Smooth muscle cell (in vitro differentiated cells): ENCODE data around the gene ATP13A3. TPM values are rescaled to one million over a fixed set of nuclear protein-coding genes. Genes with fewer than 3 reads are reported as not detected.

Experiments used
- DNase-seq: peaks from one replicate; lab custom pipeline; 2025; ENCODE audit not compliant: unreplicated experiment; lab: John Stamatoyannopoulos, UW
- H2AFZ ChIP-seq: fragments of 200-600 bp; sonication (generic); 2 replicates; pipeline ENCODE4 v1.6.0; 2016; ENCODE audit warnings: antibody characterized with exemption, low read depth, mild to moderate bottlenecking
- H3F3A ChIP-seq: fragments of 200-600 bp; sonication (generic); 2 replicates; pipeline ENCODE4 v1.6.0; 2017; ENCODE audit warnings: antibody characterized with exemption, low read depth
- H3K27ac ChIP-seq: fragments of 200-600 bp; sonication (generic); 2 replicates; pipeline ENCODE4 v1.5.1; 2016; ENCODE audit warnings: low read depth, mild to moderate bottlenecking
- H3K27me3 ChIP-seq: fragments of 200-600 bp; sonication (generic); 2 replicates; pipeline ENCODE4 v1.6.1; 2016; ENCODE audit warnings: low read depth, mild to moderate bottlenecking
- H3K36me3 ChIP-seq: fragments of 200-600 bp; sonication (generic); 2 replicates; pipeline ENCODE4 v1.5.1; 2016; ENCODE audit warnings: low read depth
- H3K4me1 ChIP-seq: fragments of 200-600 bp; sonication (generic); 2 replicates; pipeline ENCODE4 v1.5.1; 2016; ENCODE audit warnings: low read depth
- H3K4me2 ChIP-seq: fragments of 200-600 bp; sonication (generic); 2 replicates; pipeline ENCODE4 v1.6.0; 2016; ENCODE audit warnings: mild to moderate bottlenecking
- H3K4me3 ChIP-seq: fragments of 200-600 bp; sonication (generic); 2 replicates; pipeline ENCODE4 v1.5.1; 2016; ENCODE audit warnings: mild to moderate bottlenecking
- H3K79me2 ChIP-seq: fragments of 200-600 bp; sonication (generic); 2 replicates; pipeline ENCODE4 v1.6.0; 2016; ENCODE audit warnings: low read depth, mild to moderate bottlenecking
- H3K9ac ChIP-seq: fragments of 200-600 bp; sonication (generic); 2 replicates; pipeline ENCODE4 v1.6.0; 2016; ENCODE audit warnings: low read depth
- H3K9me3 ChIP-seq: fragments of 200-600 bp; sonication (generic); replicated peaks from 2 replicates; pipeline ENCODE4 v1.5.1; 2016; ENCODE audit warnings: low read depth
- H4K20me1 ChIP-seq: fragments of 200-600 bp; sonication (generic); 2 replicates; pipeline ENCODE4 v1.6.0; 2016; ENCODE audit warnings: low read depth
- WGBS: methylation state at CpG from one replicate; pipeline ENCODE4 v1.1.7; 2016; ENCODE audit warnings: low lambda C conversion rate; 5-methylcytosine and 5-hydroxymethylcytosine counted together
- polyA plus RNA-seq: library from polyadenylated mRNA; unstranded; fragments of >200 nt; fragmentation: Nextera tagmentation; extraction: Ambion mirVana; gene quantifications from 2 replicates; pipeline ENCODE4 v1.2.1, GENCODE V29; 2016
- total RNA-seq: library from RNA; depleted of rRNA; stranded (reverse); fragments of >200 nt; gene quantifications from 2 replicates; pipeline ENCODE4 v1.2.3, GENCODE V29; 2014
- TF ChIP-seq, protein P1 (sequence below): fragments of 200-600 bp; sonication (generic); IDR thresholded peaks from 2 replicates; pipeline ENCODE4 v1.5.1; 2017; ENCODE audit warnings: borderline replicate concordance, mild to moderate bottlenecking, antibody characterized with exemption; ENCODE audit not compliant: insufficient read depth, poor library complexity, severe bottlenecking

ATP13A3 gene
- total and polyA plus RNA-seq, 2 experiments from 2014 or later: 13.5 to 65.3 TPM

DNA sequence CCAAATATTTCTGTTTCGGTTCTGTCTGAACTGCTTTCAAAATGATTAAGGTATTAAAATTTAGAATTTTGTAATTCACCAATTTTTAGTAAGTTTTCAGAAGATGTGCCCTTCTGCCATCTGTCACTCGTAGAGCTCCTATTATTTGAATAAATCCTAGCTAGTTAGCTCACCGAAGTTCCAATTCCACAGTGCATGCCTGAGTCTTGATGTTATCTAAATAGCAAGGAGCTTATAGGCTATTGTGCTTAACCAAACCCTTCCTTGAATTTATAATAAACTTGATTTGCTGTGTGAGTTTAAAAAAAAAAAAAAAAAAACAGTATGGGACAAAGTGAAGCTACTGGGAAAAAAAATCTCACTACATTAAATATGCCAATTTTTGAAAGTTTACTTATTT lies 18.7 kb downstream of the ATP13A3 start:
- peaks cover 100% of the 10 kb centered on the region for H3K79me2 ChIP-seq
- no peak overlapping the region for H3K9ac ChIP-seq
- TF ChIP-seq, protein P1, sequence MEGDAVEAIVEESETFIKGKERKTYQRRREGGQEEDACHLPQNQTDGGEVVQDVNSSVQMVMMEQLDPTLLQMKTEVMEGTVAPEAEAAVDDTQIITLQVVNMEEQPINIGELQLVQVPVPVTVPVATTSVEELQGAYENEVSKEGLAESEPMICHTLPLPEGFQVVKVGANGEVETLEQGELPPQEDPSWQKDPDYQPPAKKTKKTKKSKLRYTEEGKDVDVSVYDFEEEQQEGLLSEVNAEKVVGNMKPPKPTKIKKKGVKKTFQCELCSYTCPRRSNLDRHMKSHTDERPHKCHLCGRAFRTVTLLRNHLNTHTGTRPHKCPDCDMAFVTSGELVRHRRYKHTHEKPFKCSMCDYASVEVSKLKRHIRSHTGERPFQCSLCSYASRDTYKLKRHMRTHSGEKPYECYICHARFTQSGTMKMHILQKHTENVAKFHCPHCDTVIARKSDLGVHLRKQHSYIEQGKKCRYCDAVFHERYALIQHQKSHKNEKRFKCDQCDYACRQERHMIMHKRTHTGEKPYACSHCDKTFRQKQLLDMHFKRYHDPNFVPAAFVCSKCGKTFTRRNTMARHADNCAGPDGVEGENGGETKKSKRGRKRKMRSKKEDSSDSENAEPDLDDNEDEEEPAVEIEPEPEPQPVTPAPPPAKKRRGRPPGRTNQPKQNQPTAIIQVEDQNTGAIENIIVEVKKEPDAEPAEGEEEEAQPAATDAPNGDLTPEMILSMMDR: no peak
- 61% methylated on average over 3 of the region's 3 CpGs for WGBS
- no peak for DNase-seq
- no peak overlapping the region for H3K4me3 ChIP-seq
- peaks cover 84% of the 10 kb centered on the region for H4K20me1 ChIP-seq
- no peaks in the 10 kb centered on the region for H3K4me1 ChIP-seq
- H3F3A ChIP-seq: peaks cover 4% of the 10 kb centered on the region
- no peaks in the 10 kb centered on the region for H3K9me3 ChIP-seq
- H3K4me2 ChIP-seq: no peak overlapping the region
- H3K27me3 ChIP-seq: no peaks in the 10 kb centered on the region
- no peak overlapping the region for H2AFZ ChIP-seq
- no peak overlapping the region for H3K27ac ChIP-seq
- no peaks in the 10 kb centered on the region for H3K36me3 ChIP-seq

DNA sequence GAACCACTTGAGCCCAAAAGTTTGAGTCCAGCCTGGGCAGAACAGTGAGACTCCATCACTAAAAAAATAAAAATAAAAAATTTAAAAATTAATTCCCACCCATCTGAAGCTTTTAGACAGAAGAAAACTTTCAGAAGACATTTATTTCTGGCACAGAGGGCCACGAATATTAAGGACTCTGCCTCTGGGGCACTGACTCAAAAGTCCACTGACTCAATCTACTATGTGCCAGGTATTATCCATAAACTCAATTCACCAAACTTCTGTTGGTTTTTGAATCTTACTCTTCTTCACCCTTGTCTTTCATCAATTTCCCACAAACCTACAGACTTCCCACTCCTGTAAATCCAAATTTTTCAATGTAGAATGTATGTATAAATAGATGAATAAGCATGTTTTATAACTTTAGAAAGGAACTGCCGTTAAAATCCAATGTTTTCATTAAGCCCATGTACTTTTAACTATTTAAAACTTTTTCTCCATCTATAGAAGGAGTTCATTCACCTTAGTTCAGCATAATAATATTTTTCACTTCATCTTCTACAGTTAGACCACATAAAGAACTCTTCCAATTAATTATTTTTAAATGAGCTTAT lies 19.9 kb downstream of the ATP13A3 start:
- H3K27ac ChIP-seq: no peak overlapping the region
- H3K9me3 ChIP-seq: no peaks in the 10 kb centered on the region
- no peaks in the 10 kb centered on the region for H3K36me3 ChIP-seq
- peaks cover 86% of the 10 kb centered on the region for H4K20me1 ChIP-seq
- H3F3A ChIP-seq: no peaks in the 10 kb centered on the region
- peaks cover 100% of the 10 kb centered on the region for H3K79me2 ChIP-seq
- no peak overlapping the region for H3K4me2 ChIP-seq
- H3K4me1 ChIP-seq: no peaks in the 10 kb centered on the region
- H3K4me3 ChIP-seq: no peak overlapping the region
- H3K27me3 ChIP-seq: no peaks in the 10 kb centered on the region
- TF ChIP-seq, protein P1: no peak
- no peak overlapping the region for H3K9ac ChIP-seq
- DNase-seq: no peak
- H2AFZ ChIP-seq: no peak overlapping the region
- WGBS: 87% methylated on average over 2 of the region's 2 CpGs

DNA sequence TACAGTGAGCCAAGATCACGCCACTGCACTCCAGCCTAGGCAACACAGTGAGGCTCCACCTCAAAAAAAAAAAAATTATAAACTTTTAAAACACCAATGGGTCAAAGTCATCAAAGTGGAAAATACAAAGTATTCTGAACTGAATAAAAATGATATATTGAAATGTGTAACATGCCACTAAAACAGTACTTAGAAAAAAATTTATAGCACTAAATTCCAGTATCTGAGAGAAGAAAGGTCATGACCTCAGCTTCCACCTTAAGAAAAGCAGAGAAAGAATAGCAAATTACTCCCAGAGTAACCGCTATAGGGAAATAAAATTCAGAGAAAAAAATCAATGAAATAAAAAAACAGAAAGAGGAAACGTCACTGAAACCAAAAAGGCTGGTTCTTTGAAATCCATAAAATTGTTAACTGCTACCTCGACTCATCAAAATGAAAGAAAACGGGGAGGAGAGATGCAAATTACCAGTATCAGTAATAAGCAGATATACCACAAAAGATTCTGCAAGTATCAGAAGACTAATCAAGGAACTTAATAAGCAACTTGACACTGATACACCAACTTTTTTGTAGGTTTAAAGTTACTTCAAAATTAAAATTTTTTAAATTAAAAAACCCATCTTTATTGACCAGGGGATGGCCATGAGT lies 20.8 kb downstream of the ATP13A3 start:
- 94% methylated on average over 5 of the region's 5 CpGs for WGBS
- Histone ChIP-seq H3K9ac (no peak overlapping the region), H3K27me3 (no peaks in the 10 kb centered on the region), H3K36me3 (no peaks in the 10 kb centered on the region), H2AFZ (no peak overlapping the region), H4K20me1 (peaks cover 86% of the 10 kb centered on the region), H3F3A (no peaks in the 10 kb centered on the region), H3K4me3 (no peak overlapping the region), H3K4me1 (no peaks in the 10 kb centered on the region), H3K27ac (no peak overlapping the region), H3K79me2 (peaks cover 97% of the 10 kb centered on the region), H3K4me2 (no peak overlapping the region), H3K9me3 (no peaks in the 10 kb centered on the region)
- no peak for DNase-seq
- TF ChIP-seq, protein P1: no peak

DNA sequence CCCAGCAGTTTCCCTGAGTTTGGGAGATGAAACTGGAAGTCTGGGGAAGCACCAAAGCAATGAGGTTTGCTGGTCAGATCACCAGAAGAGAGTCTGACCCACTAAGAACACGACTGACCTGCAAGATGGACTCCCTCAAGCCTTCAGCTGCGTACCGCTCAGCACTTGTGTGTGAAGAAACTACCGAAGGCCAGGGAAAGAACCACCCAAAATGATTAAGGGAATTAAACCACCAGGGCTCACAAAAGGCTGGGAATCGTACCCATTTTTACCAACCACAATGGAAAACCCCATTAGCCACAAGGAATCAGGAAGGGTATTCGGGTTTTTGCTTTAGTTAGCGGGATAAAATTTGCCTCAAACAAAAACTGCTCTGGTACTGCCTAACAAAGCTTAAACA lies 21.6 kb downstream of the ATP13A3 start:
- no peaks in the 10 kb centered on the region for H3K9me3 ChIP-seq
- H3F3A ChIP-seq: no peaks in the 10 kb centered on the region
- no peaks in the 10 kb centered on the region for H3K36me3 ChIP-seq
- no peak overlapping the region for H2AFZ ChIP-seq
- no peaks in the 10 kb centered on the region for H3K4me1 ChIP-seq
- DNase-seq: no peak
- WGBS: 90% methylated on average over 7 of the region's 7 CpGs
- H3K27ac ChIP-seq: no peak overlapping the region
- no peak overlapping the region for H3K9ac ChIP-seq
- no peak overlapping the region for H3K4me3 ChIP-seq
- TF ChIP-seq, protein P1: no peak
- H3K4me2 ChIP-seq: no peak overlapping the region
- peaks cover 89% of the 10 kb centered on the region for H3K79me2 ChIP-seq
- peaks cover 78% of the 10 kb centered on the region for H4K20me1 ChIP-seq
- no peaks in the 10 kb centered on the region for H3K27me3 ChIP-seq
